NCI-H146 treated with DMSO at 0.1 percent for 48 hours (cell line): Measurements from ENCODE around the gene SORD.
"Not testable (repeated sequence)": the region's sequence is repeated elsewhere in the genome, so short reads cannot be mapped to it uniquely, and the experiment has no call there.

ENCODE experiments used
- DNase-seq: peaks from one replicate; lab custom pipeline; 2025; ENCODE audit not compliant: unreplicated experiment; lab: John Stamatoyannopoulos, UW

The SORD gene

DNA sequence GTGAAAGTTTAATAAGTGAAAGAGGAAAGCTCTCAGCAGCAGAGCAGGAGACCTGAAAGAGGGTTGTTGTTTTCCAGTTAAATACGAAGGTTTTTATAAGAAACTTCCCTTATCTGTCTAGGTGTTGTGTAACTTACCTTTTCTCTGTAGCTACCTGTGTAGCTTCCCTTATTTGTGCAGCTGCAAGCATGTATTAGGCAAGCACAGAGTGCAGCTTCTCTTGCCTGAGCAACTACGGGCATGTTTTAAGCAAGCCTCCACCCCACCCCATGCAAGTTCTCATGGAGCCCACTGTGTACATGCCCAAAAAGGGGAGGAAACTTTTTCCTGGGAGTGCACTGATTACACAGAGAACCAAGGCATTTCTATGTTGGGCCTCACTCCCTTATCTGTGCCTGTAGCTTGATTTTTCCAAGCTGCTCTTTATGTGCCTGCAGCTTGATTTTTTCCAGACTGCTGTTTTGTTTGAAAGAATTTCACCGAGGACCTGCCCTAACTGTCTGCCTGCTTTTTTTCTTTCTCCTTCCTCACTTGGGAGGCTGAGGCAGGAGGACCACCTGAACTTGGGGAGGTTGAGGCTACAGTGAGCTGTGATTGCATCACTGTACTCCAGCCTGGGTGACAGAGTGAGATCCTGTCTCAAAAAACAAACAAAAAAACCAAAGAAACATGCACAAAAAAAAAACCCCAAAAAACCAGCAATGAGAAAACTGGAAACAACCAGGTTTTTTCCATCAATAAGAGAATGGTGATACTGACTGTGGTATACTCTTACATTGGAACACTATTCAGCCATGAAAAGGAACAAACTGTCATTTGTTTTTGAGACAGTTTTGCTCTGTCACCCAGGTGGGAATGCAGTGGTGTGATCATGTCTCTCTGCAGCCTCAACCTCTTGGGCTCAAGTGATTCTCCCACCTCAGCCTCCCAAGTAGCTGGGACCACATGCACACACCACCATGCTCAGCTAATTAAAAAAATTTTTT lies 36.0 kb downstream of the SORD start:
- DNase-seq = not testable (repeated sequence)

DNA sequence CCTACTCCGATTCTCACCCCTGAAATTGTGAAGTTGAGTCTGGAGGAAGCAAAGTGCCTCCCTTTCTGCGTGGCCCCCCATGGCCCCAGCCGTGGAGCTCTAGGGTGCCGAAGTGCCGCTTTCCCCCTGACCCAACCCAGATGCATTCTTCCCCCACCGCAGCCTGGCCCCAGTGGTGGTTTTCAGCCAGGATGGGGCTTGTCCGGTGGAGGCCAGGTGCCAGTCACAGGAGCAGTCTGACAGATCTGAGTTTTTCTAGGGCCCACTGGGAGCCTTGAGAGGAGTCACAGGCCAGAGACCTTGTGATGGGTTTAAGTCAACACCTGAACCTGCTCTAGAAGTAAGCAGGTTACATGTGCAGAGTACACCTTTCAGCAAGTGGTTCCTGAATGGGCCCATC lies 39.3 kb downstream of the SORD start:
- not testable (repeated sequence) for DNase-seq

DNA sequence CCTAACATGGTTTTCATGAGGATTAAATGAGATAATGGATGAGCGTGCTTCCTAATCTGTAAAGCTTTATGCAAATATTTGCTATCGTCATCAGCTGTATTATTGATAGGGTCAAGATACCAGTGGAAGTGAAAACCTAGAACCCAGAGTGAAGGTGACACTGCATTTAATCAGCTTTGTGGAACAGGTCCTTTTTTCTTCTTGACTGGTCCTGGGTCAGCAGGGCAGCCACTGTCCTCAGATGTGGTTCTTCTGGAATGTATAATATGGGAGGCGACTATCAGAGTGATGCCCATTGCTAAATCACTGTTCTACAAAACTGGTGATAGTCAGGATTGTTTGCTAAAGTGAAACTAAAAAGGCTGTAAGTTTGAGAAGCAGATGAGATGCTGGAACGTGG lies 41.4 kb downstream of the SORD start:
- no peak for DNase-seq

DNA sequence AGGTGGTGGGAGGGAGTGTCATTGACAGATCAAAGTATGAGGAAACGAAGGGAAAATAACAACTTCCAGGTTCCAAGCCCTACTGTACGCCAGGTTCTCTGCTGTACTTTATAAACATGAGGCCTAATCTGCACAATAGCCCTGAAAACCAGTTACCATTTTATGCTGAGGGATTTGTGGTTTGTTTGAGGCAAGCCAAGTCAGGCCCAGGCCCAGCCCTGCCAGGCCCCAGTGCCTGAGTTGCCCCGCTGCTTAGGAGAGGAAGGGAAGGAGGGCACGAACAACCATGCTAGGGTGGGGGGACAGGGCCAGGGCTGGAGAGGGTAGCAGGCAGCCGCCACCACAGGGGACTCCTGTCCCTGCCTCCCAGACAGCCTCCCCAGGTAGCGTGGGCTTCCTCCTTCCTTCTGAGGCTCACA lies 47.0 kb downstream of the SORD start:
- DNase-seq = not testable (repeated sequence)

DNA sequence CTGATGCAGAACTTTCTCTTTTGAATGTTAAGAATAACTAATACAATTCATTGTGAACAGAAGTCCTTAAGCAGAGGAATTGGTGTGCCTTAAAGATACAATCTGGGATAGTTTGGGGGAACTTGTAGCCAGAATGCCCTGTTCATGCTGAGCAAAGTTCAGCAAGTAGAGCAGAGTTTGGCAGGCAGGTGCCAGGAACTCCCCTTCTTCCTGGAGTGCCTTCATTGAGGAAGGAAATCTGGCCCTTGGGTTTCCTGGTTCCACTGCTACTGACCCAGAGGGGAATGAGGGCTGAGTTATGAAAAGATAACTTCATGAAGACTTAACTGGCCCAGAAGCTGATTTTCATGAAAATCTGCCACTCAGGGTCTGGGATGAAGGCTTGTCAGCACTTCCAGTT lies 50.6 kb downstream of the SORD start:
- not testable (repeated sequence) for DNase-seq

DNA sequence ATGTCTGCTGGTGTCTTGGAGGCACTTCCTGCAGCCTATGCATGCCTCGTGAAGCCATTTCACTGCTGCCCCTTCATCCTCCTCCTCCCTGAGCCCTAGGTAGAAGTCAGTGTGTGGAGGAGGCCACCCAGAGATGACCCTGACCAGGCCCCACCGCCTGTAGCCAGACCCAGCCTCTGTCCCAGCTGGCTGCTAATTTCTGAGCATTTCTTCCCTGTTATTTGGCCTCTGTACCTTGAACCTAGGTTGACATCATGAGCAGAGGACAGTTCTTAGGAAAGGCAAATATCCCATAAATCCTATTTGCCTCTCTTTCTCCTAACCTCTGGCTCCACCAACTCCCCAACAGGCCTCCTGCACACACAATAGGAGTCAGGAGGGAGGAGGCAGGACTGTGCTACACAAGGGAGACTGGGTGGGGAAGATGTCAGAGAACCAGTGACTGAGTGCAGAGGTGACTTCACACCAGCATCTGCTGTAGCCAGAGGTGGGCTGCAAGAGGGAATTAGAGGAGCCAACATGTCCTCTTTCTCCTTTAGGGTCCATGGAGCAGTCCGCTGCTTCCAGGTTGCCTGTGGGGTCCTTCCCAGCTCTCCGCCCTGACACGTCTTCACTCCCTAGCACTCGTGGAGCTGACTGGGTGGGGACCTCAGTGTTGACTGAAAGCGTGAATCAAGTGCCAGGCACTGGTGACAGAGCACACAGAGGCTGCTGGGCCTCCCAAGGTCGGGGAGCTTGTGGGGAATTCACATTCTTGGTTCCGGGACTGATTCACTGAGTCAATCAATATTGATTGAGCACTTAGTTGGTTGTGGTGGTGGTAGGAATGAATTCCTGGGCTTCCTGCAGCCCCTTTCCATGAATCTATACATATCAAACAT lies 52.7 kb downstream of the SORD start:
- not testable (repeated sequence) for DNase-seq

DNA sequence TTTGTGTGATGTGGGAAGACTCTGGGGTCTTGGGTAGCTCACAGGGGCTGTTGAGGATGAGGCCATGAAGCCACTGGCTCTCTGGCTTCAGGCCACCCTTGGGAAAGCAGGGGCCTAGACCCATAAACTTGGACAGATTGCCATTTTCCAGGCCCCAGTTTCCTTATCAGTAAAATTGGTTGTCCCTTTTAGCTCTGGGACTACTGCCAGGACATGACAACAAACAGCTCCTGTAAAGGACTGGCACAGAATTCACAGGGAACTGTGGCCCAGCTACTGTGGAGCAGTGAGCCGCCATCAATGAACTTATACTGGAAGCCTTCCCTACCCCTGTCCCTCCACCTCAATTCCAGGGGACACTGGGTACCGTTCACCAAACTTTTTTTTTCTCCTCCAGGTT lies 54.4 kb downstream of the SORD start:
- DNase-seq = not testable (repeated sequence)

DNA sequence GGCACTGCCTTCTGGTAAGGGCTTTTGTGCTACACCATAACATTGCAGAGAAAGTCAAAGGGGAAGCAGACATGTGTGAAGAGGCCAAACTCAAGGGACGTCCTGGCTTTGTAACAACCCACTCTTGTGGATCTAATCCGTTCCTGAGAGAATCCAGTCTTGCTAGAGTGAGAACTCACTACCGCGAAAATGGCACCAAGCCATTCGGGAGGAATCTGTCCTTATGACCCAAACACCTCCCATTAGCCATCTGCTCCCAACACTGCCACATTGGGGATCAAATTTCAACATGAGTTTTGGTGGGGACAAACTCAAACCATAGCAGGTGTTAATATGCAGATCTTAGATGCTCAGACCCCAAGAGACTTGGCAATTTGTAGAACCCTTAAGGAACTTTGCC lies 56.2 kb downstream of the SORD start:
- DNase-seq = not testable (repeated sequence)

DNA sequence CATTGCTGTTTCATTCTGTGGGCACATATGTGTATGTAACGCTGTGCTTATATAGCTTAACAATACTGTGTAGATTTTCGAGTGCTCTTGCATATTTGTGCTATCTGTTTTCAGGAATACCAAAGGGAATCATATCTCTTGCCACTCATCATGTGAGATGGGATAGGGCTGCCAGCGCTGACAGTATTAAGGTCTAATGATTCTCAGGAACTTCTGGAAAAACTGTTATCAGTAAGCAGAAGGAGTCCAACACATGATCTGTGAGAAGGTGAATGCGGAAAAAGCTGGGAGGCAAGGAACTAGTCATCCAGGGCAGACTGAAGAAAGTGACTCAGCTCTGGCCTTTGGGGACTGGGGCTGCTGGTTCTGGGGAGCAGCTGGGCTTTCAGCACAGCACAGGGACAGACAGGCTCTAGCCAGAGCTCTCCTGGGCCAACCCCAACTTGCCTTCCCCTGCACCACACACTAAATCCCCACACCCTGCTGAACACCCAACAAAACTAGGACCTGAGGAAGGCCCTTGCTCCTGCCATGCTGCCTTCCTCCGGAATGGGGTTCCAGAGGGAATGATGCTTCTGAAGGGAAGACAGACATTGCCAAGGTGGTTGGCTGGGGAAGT lies 56.7 kb downstream of the SORD start:
- DNase-seq = not testable (repeated sequence)

DNA sequence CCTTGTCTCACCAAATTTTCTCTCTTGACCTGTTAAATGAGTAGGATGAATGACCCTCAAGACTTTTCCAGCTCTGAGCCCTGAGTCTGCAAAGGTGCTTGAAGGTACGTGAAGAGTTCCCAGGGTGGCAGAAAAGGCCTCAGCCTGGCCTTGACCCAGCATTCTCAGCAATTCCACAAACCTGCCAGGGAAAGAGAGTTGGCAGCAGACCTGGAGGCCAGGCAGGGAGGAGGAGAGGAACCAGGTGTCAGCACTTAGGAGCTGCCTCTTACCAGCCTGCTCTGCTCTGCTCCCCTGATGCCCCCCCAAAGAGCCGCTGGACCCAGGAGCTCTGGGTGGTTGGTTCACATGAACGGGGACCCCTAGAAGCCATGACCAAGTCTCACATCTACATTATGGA lies 57.6 kb downstream of the SORD start:
- DNase-seq = not testable (repeated sequence)

DNA sequence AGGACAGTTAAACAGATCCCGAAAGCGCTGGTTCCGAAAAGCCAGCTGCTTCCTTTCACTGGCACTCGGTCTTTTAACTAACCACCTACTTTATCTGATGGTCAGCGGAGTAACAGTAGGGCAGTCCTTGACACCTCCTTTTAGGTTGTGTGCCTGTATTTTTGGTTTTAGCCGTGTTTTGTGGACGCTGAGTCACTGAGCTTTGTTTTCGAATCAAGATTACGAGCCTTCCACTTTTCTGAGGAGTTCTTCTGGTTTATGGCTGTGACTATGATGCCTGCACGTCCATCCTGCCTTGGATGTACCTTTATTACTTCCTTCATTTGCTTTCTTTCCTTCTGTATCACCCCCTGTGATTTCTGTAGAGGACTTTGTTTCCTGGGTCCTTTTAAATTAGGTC lies 59.4 kb downstream of the SORD start:
- not testable (repeated sequence) for DNase-seq

DNA sequence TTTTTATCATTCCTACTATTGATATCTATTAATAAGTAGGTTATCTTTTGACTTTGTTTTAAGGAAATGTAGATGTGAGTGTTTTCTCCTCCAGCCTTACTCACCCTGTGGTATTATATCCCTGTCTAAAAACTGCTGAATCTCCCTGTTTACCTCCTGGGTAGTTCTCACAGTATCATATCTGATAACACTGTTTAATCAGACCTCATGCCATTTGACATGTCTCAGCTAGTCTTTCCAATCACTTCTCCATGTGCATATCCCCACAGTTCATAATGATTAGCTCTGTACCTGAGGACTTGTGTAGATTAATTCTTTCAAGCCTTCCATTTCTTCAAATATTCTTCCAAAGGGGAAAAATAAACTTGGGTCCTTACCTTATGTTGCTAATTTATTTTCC lies 60.2 kb downstream of the SORD start:
- peak; percentile 41 for DNase-seq

DNA sequence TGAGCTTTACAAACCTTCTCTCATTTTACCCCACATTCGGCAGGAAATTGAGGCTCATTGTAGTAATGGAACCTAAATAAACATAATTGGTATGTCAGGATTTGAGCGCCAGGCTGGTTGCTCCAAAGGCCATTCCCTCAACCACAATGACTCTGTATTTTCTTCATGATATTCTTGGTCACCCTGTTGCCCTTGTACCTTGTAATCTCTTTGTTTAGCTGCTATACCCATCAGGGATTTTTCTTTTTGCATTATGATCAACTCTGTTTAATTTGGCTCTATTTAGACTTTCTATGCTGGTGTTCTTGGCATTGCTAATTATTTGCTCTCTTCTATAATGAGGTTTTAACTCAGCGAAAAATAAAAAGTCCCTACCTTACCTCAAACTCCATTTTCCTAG lies 61.2 kb downstream of the SORD start:
- DNase-seq = no peak

DNA sequence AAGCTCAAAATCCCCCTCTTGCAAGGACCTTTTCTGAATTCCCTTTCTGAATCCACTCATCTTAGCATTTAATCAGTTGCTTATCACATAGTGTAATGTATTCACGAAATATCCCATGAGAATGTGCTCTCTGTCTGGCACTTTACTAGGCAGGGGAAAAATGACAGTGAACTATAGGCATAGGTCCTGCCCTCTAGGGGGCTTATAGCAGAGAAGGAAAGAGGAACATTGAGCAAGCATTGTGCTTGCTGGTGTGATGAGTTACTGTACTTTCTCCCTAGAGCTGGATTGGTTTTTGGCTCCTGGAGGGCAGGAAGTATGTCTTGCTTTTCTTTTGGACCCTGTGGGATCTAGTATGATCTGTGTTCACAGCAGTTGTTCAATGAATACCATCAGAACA lies 64.5 kb downstream of the SORD start:
- no peak for DNase-seq

DNA sequence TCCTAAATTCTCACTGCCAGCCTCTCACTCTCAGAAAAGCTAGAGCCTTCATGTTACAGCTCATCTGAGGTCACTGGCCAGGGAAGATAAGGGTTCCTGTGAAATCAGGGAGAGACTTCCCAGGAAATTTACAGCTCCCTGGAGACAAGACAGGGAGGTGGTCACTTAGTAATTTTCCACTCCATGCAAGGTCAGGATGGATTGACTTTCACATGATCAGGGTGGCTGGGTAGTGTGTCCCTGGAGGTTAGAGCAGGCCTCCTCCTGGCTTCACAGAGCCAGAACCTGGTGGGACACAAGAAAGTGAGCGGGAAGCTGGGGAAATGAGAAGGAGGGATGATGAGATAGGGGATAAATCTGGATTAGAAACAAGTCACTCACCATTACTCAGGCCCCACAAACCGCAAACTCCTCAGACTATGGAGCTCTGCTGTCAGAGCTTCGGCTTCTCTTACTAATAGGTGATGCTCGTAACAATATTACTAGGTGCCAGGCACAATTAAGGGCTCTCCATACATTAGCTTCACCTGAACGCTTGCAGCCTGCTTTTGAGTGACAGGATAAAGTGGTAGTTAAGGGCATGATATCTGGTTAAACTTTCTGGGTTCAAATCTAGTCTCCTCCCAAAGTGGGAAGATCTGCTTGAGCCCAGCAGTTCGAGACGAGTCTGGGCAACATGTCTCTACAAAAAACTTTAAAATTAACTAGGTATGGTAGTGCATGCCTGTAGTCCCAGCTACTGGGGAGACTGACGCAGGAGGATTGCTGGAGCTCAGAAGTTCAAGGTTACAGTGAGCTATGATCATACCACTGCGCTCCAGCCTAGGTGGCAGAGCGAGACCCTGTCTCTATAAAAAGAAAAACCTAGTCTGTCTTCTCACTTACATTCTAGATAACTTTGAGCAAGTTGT lies 66.1 kb downstream of the SORD start:
- DNase-seq = no peak

DNA sequence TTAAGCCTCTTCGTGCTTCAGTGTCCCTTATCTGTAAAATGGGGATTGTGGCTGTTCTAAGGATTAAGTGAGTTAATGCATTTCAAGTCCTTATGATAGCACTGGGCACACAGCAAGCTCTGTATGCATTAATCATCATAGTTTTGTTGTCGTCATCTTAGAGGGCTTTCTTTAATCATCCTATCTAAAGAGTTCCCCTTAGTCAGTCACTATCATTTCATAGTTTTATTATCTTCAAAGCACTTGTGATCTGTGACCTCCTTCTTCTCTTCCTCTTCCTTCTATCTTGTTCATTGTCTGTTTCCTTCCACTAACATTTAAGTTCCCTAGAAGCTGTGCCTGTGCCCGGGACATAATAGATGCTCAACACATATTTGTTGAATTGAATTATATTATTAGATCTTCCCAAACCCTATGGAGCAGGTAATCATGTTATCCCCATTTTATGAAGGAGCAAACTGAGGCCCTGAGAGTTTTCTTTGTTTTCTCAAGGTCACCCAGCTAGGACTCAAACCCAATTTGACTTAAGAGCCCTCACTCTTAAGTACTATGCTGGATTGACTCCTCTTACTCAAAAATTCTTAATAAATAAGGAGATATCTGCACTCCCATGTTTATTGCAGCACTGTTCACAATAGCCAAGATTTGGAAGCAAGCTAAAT lies 66.8 kb downstream of the SORD start:
- DNase-seq = no peak

DNA sequence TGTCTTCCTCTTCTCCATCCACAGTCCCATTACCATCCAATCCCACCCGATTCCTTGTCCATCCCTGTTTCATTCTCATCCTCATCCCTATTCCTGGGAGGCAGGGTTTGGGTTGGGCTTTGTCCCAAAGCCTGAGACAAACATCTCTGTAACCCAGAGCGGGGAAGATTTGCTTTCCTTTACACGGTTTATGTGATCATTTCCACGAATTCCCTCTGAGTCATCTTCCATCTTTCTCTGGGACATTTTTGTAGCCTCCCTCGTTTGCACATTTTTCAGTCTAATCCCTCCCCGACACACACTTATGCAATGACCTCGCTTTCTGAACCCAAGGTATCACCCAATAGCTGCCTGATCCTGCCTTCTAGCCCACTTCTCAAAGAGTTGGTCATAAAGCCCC lies 68.2 kb downstream of the SORD start:
- no peak for DNase-seq

DNA sequence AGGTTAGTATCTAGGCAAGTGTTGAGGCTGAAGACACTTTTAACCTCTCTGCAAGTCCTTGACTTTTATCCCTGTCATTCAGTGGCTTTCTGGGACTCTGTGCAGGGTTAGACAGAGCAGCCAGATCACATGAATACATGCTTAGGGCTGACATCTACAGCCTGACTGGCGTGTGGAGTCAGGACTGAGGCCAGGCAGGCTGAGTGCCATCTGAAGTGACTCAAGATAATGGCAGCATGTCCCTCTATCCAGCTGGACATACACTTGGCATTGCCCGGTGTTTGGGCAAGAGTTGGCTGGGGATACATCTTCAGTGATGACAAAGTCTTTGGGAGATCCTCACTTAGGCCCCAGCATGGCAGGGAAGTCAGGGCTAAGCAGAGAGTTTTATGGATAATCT lies 68.6 kb downstream of the SORD start:
- DNase-seq = no peak

DNA sequence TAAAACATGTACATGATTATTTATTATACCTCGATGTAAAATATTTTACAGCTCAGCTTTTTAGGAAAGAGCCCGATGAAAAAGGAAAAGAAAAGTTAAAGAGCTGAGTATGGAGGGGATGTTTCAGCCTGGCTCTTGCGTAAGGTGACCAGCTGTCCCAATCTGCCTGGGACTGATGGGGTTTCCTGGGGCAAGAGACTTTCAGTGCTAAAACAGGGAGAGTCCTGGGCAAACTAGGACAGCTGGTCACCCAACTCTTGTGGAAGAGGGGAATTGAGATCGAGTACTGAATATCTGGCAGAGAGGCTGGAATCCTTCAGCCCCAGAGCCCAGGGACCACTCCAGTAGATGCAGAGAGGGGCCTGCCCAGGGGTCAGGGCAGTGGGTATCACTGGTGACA lies 70.0 kb downstream of the SORD start:
- no peak for DNase-seq
